HCT116 (cell line): Measurements from ENCODE around the gene SLC27A1. TPM values are rescaled to one million over a fixed set of nuclear protein-coding genes. Genes with fewer than 3 reads are reported as not detected.

Experiments
- ATAC-seq: fragments of 200-7000 bp; cut with Tn5 transposase; 2 replicates; pipeline ENCODE4 v1.9.1; 2020; ENCODE audit warnings: mild to moderate bottlenecking, moderate library complexity
- BruUV-seq: library from RNA; stranded (reverse); fragments of 400-500 nt; replicated peaks from 2 replicates; lab custom pipeline; 2021; lab: Mats Ljungman, UMichigan
- CTCF ChIA-PET: fragments of 300-600 bp; sonication (Branson Sonifier 250); formaldehyde crosslinking; loops from one replicate; lab custom pipeline; 2021; ENCODE audit warnings: antibody characterized with exemption; lab: Charles Lee
- POLR2A ChIA-PET: fragments of 300-600, 350-600 bp; sonication (Branson Sonifier 250); formaldehyde crosslinking; loops from one replicate; lab custom pipeline; 2021; ENCODE audit warnings: antibody characterized with exemption; lab: Charles Lee
- RAD21 ChIA-PET, 2 experiments: fragments of 300-600 bp; sonication (Branson Sonifier 250); formaldehyde crosslinking; loops; one replicate each; lab custom pipeline; 2023; ENCODE audit warnings: low total read pairs in 2 of 2; ENCODE audit not compliant: uncharacterized antibody in 2 of 2, unreplicated experiment in 2 of 2, low non-redundant PET in 1 of 2; lab: Charles Lee
- DNase-seq: peaks from one replicate; pipeline ENCODE4 v3.0.0-alpha.2; 2010; ENCODE audit warnings: low read depth, low spot score
- H2AFZ ChIP-seq: fragments of 200-600 bp; shearing (Covaris generic), sonication (generic); 2 replicates; pipeline ENCODE4 v1.6.1; 2017; ENCODE audit warnings: low read depth, mixed run types, mixed read lengths, antibody characterized with exemption, low read length; ENCODE audit not compliant: poor library complexity, severe bottlenecking
- H3K27ac ChIP-seq: 2 replicates; pipeline ENCODE4 v1.5.1; 2012; ENCODE audit warnings: low read depth, low read length
- H3K27me3 ChIP-seq: fragments of 200-600 bp; sonication (generic); 2 replicates; pipeline ENCODE4 v1.6.1; 2016; ENCODE audit warnings: mixed run types, low read length, mixed read lengths; ENCODE audit not compliant: insufficient read depth
- H3K36me3 ChIP-seq, 2 experiments: fragments of 200-500 bp in 1 of 2; fragments of 200-600 bp in 1 of 2; sonication (Bioruptor generic) in 1 of 2; sonication (generic) in 1 of 2; 2 replicates each; pipeline versions ENCODE4 v1.5.1 to v1.6.1; 2014 to 2016; ENCODE audit warnings: low read length in 2 of 2, inconsistent platforms in 1 of 2, mixed read lengths in 1 of 2, mixed run types in 1 of 2; ENCODE audit not compliant: insufficient read depth in 2 of 2, control insufficient read depth in 1 of 2
- H3K4me1 ChIP-seq, 2 experiments: fragments of 200-600 bp in 1 of 2; sonication (generic) in 1 of 2; 2 replicates each; pipeline versions ENCODE4 v1.5.1 to v1.6.1; 2012 to 2017; ENCODE audit warnings: low read length in 2 of 2, inconsistent platforms in 1 of 2, mild to moderate bottlenecking in 1 of 2, mixed read lengths in 1 of 2, mixed run types in 1 of 2, moderate library complexity in 1 of 2; ENCODE audit not compliant: insufficient read depth in 2 of 2, control insufficient read depth in 1 of 2
- H3K4me2 ChIP-seq: fragments of 200-600 bp; sonication (generic); 2 replicates; pipeline ENCODE4 v1.6.1; 2017; ENCODE audit warnings: mixed run types, low read length, mixed read lengths
- H3K4me3 ChIP-seq, 2 experiments: fragments of 200-600 bp in 1 of 2; sonication (generic) in 1 of 2; replicated peaks in 1 of 2; 2 replicates each; pipeline ENCODE4 v1.5.1; 2011 to 2016; ENCODE audit warnings: low read length in 2 of 2, control low read depth in 1 of 2, low read depth in 1 of 2, mild to moderate bottlenecking in 1 of 2, mixed read lengths in 1 of 2, mixed run types in 1 of 2
- H3K79me2 ChIP-seq: fragments of 200-600 bp; sonication (generic); 2 replicates; pipeline ENCODE4 v1.6.1; 2017; ENCODE audit warnings: mild to moderate bottlenecking, mixed run types, low read length, moderate library complexity, mixed read lengths; ENCODE audit not compliant: insufficient read depth
- H3K9ac ChIP-seq: fragments of 200-600 bp; sonication (generic); 2 replicates; pipeline ENCODE4 v1.6.1; 2016; ENCODE audit warnings: low read length, mixed read lengths
- H3K9me2 ChIP-seq: fragments of 200-600 bp; sonication (generic), shearing (Covaris generic); 2 replicates; pipeline ENCODE4 v1.6.1; 2017; ENCODE audit warnings: mixed run types, mild to moderate bottlenecking, moderate library complexity; ENCODE audit not compliant: insufficient read depth
- H3K9me3 ChIP-seq, 2 experiments: fragments of 200-500 bp in 1 of 2; fragments of 200-600 bp in 1 of 2; sonication (Bioruptor generic) in 1 of 2; sonication (generic) in 1 of 2; 2 replicates each; pipeline ENCODE4 v1.6.1; 2014 to 2017; ENCODE audit warnings: low read length in 2 of 2, mixed read lengths in 2 of 2, inconsistent platforms in 1 of 2, low read depth in 1 of 2, mild to moderate bottlenecking in 1 of 2, mixed run types in 1 of 2, moderate library complexity in 1 of 2; ENCODE audit not compliant: control insufficient read depth in 1 of 2, insufficient read depth in 1 of 2
- H4K20me1 ChIP-seq: fragments of 200-600 bp; sonication (generic), shearing (Covaris generic); 2 replicates; pipeline ENCODE4 v1.6.1; 2017; ENCODE audit warnings: mixed run types, mild to moderate bottlenecking, moderate library complexity; ENCODE audit not compliant: insufficient read depth
- EGR1 ChIP-seq: IDR thresholded peaks from 2 replicates; pipeline ENCODE4 v1.6.1; 2012; ENCODE audit warnings: low read depth
- EZH2 ChIP-seq: fragments of 200-600 bp; sonication (generic); IDR thresholded peaks from 2 replicates; pipeline ENCODE4 v1.6.1; 2017; ENCODE audit warnings: antibody characterized with exemption, mixed run types
- EZH2phosphoT487 ChIP-seq: fragments of 200-600 bp; IDR thresholded peaks from 2 replicates; pipeline ENCODE4 v1.6.1; 2018; ENCODE audit warnings: antibody characterized with exemption, borderline replicate concordance
- JUND ChIP-seq: IDR thresholded peaks from 2 replicates; pipeline ENCODE4 v1.6.1; 2012
- POLR2A ChIP-seq: IDR thresholded peaks from 2 replicates; pipeline ENCODE4 v1.7.0; 2011; ENCODE audit warnings: borderline replicate concordance; ENCODE audit not compliant: insufficient read depth, insufficient read length; ENCODE audit errors: extremely low read depth
- SP1 ChIP-seq: IDR thresholded peaks from 2 replicates; pipeline ENCODE4 v1.6.1; 2012; ENCODE audit warnings: low read depth
- SRF ChIP-seq: IDR thresholded peaks from 2 replicates; pipeline ENCODE4 v1.6.1; 2012; ENCODE audit warnings: low read depth
- TCF7L2 ChIP-seq: IDR thresholded peaks from 2 replicates; pipeline ENCODE4 v1.7.0; 2011; ENCODE audit warnings: borderline replicate concordance, inconsistent platforms; ENCODE audit not compliant: insufficient read depth, insufficient read length; ENCODE audit errors: extremely low read depth
- YY1 ChIP-seq: IDR thresholded peaks from 2 replicates; pipeline ENCODE4 v1.6.1; 2011; ENCODE audit warnings: low read length, low read depth, moderate library complexity, mild to moderate bottlenecking; ENCODE audit not compliant: insufficient replicate concordance; ENCODE audit errors: extremely low read depth
- ZFX ChIP-seq: fragments of 450-650 bp; IDR thresholded peaks from 2 replicates; pipeline ENCODE4 v1.6.1; 2017
- ZNF274 ChIP-seq: fragments of 200-500 bp; sonication (Bioruptor generic); IDR thresholded peaks from 2 replicates; pipeline ENCODE4 v1.6.1; 2014; ENCODE audit warnings: mild to moderate bottlenecking, low read depth, low read length, inconsistent platforms
- intact Hi-C: fragments of 100-400 bp; cut with micrococcal nuclease; formaldehyde crosslinking; loops from 2 replicates; pipeline ENCODE4 v1.10.0; 2022
- total RNA-seq: library from RNA; stranded (reverse); gene quantifications from one replicate; pipeline ENCODE4 v1.2.1, GENCODE V29; 2021; ENCODE audit not compliant: unreplicated experiment
- TF ChIP-seq, protein P1 (sequence below): IDR thresholded peaks from 2 replicates; pipeline ENCODE4 v1.6.1; 2011; ENCODE audit warnings: mild to moderate bottlenecking, low read length, moderate library complexity; ENCODE audit not compliant: insufficient replicate concordance; ENCODE audit errors: extremely low read depth
- TF ChIP-seq, protein P2 (sequence below), 3 experiments: fragments of 200-600 bp in 1 of 3; sonication (generic) in 1 of 3; IDR thresholded peaks in 2 of 3; conservative IDR thresholded peaks in 1 of 3; 2 replicates each; pipeline ENCODE4 v1.5.1; 2012 to 2017; ENCODE audit warnings: low read depth in 2 of 3, low read length in 2 of 3, antibody characterized with exemption in 1 of 3, borderline replicate concordance in 1 of 3, control low read depth in 1 of 3, mild to moderate bottlenecking in 1 of 3, mixed read lengths in 1 of 3, mixed run types in 1 of 3, moderate library complexity in 1 of 3; ENCODE audit not compliant: insufficient read depth in 1 of 3
- TF ChIP-seq, protein P3 (sequence below): IDR thresholded peaks from 2 replicates; pipeline ENCODE4 v1.6.1; 2012

Gene SLC27A1
- total RNA-seq, 1 experiment from 2014 or later: 22.5 TPM

DNA sequence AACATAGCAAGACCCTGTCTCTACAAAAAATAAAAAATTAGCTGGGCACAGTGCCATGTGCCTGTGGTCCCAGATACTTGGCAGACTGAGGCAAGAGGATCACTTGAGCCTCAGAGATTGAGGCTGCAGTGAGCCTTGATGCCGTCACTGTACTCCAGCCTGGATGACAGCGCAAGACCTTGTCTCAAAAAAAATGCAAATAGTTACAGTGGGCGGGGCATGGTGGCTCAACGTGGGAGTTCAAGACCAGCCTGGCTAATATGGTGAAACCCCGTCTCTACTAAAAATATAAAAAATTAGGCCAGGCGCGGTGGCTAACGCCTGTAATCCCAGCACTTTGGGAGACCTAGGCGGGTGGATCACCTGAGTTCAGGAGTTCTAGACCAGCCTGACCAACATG lies 49.6 kb downstream of the SLC27A1 start:
- RAD21 ChIA-PET: interaction anchor here in 1 of 2 experiments (0.7 kb wide), 1 partner anchor 53 kb away, joined by 5 read pairs; no protein-coding TSS in a partner anchor
- POLR2A ChIA-PET: no interaction called here
- no peaks in the 10 kb centered on the region for H3K27me3 ChIP-seq
- no peak overlapping the region for H3K27ac ChIP-seq
- intact Hi-C loops: no loop called here
- H3K79me2 ChIP-seq: no peaks in the 10 kb centered on the region
- no peak for DNase-seq
- H3K9me3 ChIP-seq: peaks cover 0 to 9% of the 10 kb centered on the region in 2 experiments; a peak in 1 of 4 replicates
- H3K36me3 ChIP-seq: peaks cover 0 to 8% of the 10 kb centered on the region in 2 experiments; a peak in 1 of 4 replicates
- H3K9me2 ChIP-seq: no peaks in the 10 kb centered on the region
- ATAC-seq: no peak
- no peaks in the 10 kb centered on the region for H4K20me1 ChIP-seq
- H3K4me1 ChIP-seq: peaks cover 6 to 14% of the 10 kb centered on the region in 2 experiments; a peak in 3 of 4 replicates
- no TSS peak for BruUV-seq
- CTCF ChIA-PET: no interaction called here
- no peak overlapping the region for H2AFZ ChIP-seq
- H3K4me3 ChIP-seq: no peak overlapping the region
- no peak overlapping the region for H3K9ac ChIP-seq
- TF ChIP-seq YY1: no peak
- no peak for TF ChIP-seq ZFX
- TF ChIP-seq, protein P1, sequence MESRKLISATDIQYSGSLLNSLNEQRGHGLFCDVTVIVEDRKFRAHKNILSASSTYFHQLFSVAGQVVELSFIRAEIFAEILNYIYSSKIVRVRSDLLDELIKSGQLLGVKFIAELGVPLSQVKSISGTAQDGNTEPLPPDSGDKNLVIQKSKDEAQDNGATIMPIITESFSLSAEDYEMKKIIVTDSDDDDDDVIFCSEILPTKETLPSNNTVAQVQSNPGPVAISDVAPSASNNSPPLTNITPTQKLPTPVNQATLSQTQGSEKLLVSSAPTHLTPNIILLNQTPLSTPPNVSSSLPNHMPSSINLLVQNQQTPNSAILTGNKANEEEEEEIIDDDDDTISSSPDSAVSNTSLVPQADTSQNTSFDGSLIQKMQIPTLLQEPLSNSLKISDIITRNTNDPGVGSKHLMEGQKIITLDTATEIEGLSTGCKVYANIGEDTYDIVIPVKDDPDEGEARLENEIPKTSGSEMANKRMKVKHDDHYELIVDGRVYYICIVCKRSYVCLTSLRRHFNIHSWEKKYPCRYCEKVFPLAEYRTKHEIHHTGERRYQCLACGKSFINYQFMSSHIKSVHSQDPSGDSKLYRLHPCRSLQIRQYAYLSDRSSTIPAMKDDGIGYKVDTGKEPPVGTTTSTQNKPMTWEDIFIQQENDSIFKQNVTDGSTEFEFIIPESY: no peak
- no peak for TF ChIP-seq SP1
- no peak for TF ChIP-seq JUND
- no peak for TF ChIP-seq POLR2A
- no peak for TF ChIP-seq EZH2phosphoT487
- TF ChIP-seq, protein P2, sequence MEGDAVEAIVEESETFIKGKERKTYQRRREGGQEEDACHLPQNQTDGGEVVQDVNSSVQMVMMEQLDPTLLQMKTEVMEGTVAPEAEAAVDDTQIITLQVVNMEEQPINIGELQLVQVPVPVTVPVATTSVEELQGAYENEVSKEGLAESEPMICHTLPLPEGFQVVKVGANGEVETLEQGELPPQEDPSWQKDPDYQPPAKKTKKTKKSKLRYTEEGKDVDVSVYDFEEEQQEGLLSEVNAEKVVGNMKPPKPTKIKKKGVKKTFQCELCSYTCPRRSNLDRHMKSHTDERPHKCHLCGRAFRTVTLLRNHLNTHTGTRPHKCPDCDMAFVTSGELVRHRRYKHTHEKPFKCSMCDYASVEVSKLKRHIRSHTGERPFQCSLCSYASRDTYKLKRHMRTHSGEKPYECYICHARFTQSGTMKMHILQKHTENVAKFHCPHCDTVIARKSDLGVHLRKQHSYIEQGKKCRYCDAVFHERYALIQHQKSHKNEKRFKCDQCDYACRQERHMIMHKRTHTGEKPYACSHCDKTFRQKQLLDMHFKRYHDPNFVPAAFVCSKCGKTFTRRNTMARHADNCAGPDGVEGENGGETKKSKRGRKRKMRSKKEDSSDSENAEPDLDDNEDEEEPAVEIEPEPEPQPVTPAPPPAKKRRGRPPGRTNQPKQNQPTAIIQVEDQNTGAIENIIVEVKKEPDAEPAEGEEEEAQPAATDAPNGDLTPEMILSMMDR (IDR thresholded peaks at IDR 0.05 in 2 of 3, conservative IDR thresholded peaks at IDR 0.05 in 1 of 3; ENCODE audit: borderline replicate concordance in 1 of 3, insufficient read depth in 1 of 3, low read depth in 2 of 3, low read length in 2 of 3): no peak
- TF ChIP-seq EZH2: no peak
- no peak for TF ChIP-seq EGR1
- TF ChIP-seq, protein P3, sequence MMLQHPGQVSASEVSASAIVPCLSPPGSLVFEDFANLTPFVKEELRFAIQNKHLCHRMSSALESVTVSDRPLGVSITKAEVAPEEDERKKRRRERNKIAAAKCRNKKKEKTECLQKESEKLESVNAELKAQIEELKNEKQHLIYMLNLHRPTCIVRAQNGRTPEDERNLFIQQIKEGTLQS: no peak
- TF ChIP-seq SRF: no peak
- no peak for TF ChIP-seq ZNF274
- TF ChIP-seq TCF7L2: no peak
- no peak overlapping the region for H3K4me2 ChIP-seq
